GM13976 (cell line): ENCODE results near the gene CYFIP1.

Experiments used
- DNase-seq: peaks from one replicate; pipeline ENCODE4 v3.0.0; 2012; ENCODE audit warnings: low spot score
- CTCF ChIP-seq: IDR thresholded peaks from 2 replicates; pipeline ENCODE4 v1.5.1; 2012; ENCODE audit warnings: borderline replicate concordance, mild to moderate bottlenecking; ENCODE audit not compliant: insufficient read depth; ENCODE audit errors: extremely low read depth, missing control alignments, control extremely low read depth
- in situ Hi-C: fragments of 300-500 bp; cut with MboI; formaldehyde crosslinking; loops from one replicate; pipeline ENCODE4 v1.12.0; 2022; ENCODE audit warnings: low sequenced_read_pairs, mixed read lengths, inconsistent platforms; ENCODE audit not compliant: unreplicated experiment

Gene CYFIP1

GRCh38 chr15:22893881-22894280, 86.3 kb downstream of the CYFIP1 start:
- in situ Hi-C loops: no loop called here
- no peak for DNase-seq
- TF ChIP-seq CTCF: no peak

GRCh38 chr15:22893081-22893480, 87.1 kb downstream of the CYFIP1 start:
- in situ Hi-C loops: no loop called here
- no peak for DNase-seq
- no peak for TF ChIP-seq CTCF

GRCh38 chr15:22892333-22892732, 87.8 kb downstream of the CYFIP1 start:
- TF ChIP-seq CTCF: no peak
- no peak for DNase-seq
- in situ Hi-C loops: no loop called here

GRCh38 chr15:22891426-22892210, 88.5 kb downstream of the CYFIP1 start:
- in situ Hi-C loops: no loop called here
- DNase-seq: no peak
- no peak for TF ChIP-seq CTCF

- no peak for TF ChIP-seq CTCF
- DNase-seq: no peak
- in situ Hi-C loops: no loop called here
Measured at GRCh38 chr15:22890296-22890695, 89.9 kb downstream of the CYFIP1 start.

GRCh38 chr15:22889146-22889818, 90.9 kb downstream of the CYFIP1 start:
- no peak for DNase-seq
- in situ Hi-C loops: no loop called here
- no peak for TF ChIP-seq CTCF
